ENCODE results near the gene TRIM44. TPM values are rescaled to one million over a fixed set of nuclear protein-coding genes. Genes with fewer than 3 reads are reported as not detected.
A peak's percentile ranks its signal among the peaks of the same experiment; 100 is the strongest.

TRIM44 gene
- total RNA-seq, 3 donors from 2014 or later: 31.2 to 47.0 (median 33.1) TPM

GRCh38 chr11:35717043-35717442 lies 54.5 kb downstream of the TRIM44 start:
- Histone ChIP-seq H3K27me3 (no peaks in the 10 kb centered on the region), H3K4me3 (no peak overlapping the region), H3K27ac (no peak overlapping the region), H3K9me3 (no peaks in the 10 kb centered on the region), H3K4me1 (no peaks in the 10 kb centered on the region), H3K36me3 (no peaks in the 10 kb centered on the region)
- no peak for DNase-seq (ENCODE audit: low spot score in 2 of 2)
- intact Hi-C loops (cut with DNase I; ENCODE audit: low total_unique reads): no loop called here
- TF ChIP-seq POLR2AphosphoS5 (IDR thresholded peaks at IDR 0.05) (no peak), CTCF (IDR thresholded peaks at IDR 0.05) (no peak), POLR2A (IDR thresholded peaks at IDR 0.05) (no peak)

- Histone ChIP-seq H3K27ac (no peak overlapping the region), H3K9me3 (no peaks in the 10 kb centered on the region), H3K27me3 (no peaks in the 10 kb centered on the region), H3K4me1 (no peaks in the 10 kb centered on the region), H3K4me3 (no peak overlapping the region), H3K36me3 (no peaks in the 10 kb centered on the region)
- intact Hi-C loops (cut with DNase I; ENCODE audit: low total_unique reads): no loop called here
- no peak for DNase-seq (ENCODE audit: low spot score in 2 of 2)
- TF ChIP-seq POLR2A (IDR thresholded peaks at IDR 0.05): no peak
- no peak for TF ChIP-seq POLR2AphosphoS5 (IDR thresholded peaks at IDR 0.05)
- TF ChIP-seq CTCF (IDR thresholded peaks at IDR 0.05): no peak
These were observed 54.9 kb downstream of the TRIM44 start for GRCh38 chr11:35717520-35717919.

GRCh38 chr11:35721651-35722282 lies 59.2 kb downstream of the TRIM44 start:
- H3K4me1 ChIP-seq: no peaks in the 10 kb centered on the region
- TF ChIP-seq POLR2A (IDR thresholded peaks at IDR 0.05) (no peak), CTCF (IDR thresholded peaks at IDR 0.05) (no peak), POLR2AphosphoS5 (IDR thresholded peaks at IDR 0.05) (no peak)
- no peaks in the 10 kb centered on the region for H3K9me3 ChIP-seq
- peak overlapping the region; percentile 69 to 83 for H3K27ac ChIP-seq
- H3K4me3 ChIP-seq: no peak overlapping the region
- H3K36me3 ChIP-seq: no peaks in the 10 kb centered on the region
- DNase-seq (ENCODE audit: low spot score in 2 of 2): no peak
- no peaks in the 10 kb centered on the region for H3K27me3 ChIP-seq
- intact Hi-C loops (cut with DNase I; ENCODE audit: low total_unique reads): no loop called here

- Histone ChIP-seq H3K4me3 (no peak overlapping the region), H3K27me3 (no peaks in the 10 kb centered on the region), H3K9me3 (no peaks in the 10 kb centered on the region), H3K4me1 (no peaks in the 10 kb centered on the region), H3K27ac (peak overlapping the region in 1 of 2 donors; percentile 83), H3K36me3 (no peaks in the 10 kb centered on the region)
- TF ChIP-seq POLR2AphosphoS5 (IDR thresholded peaks at IDR 0.05) (no peak), CTCF (IDR thresholded peaks at IDR 0.05) (no peak)
- intact Hi-C loops (cut with DNase I; ENCODE audit: low total_unique reads): no loop called here
- DNase-seq (ENCODE audit: low spot score in 2 of 2): no peak
These were observed 60.1 kb downstream of the TRIM44 start for GRCh38 chr11:35722641-35723040.

- no peak for DNase-seq (ENCODE audit: low spot score in 2 of 2)
- Histone ChIP-seq H3K27me3 (no peaks in the 10 kb centered on the region), H3K4me3 (no peak overlapping the region), H3K27ac (no peak overlapping the region), H3K4me1 (no peaks in the 10 kb centered on the region), H3K36me3 (no peaks in the 10 kb centered on the region), H3K9me3 (no peaks in the 10 kb centered on the region)
- intact Hi-C loops (cut with DNase I; ENCODE audit: low total_unique reads): no loop called here
- TF ChIP-seq CTCF (IDR thresholded peaks at IDR 0.05): no peak
- no peak for TF ChIP-seq POLR2AphosphoS5 (IDR thresholded peaks at IDR 0.05)
- TF ChIP-seq POLR2A (IDR thresholded peaks at IDR 0.05): no peak
These were observed 60.9 kb downstream of the TRIM44 start for GRCh38 chr11:35723493-35723892.

Measured in breast epithelium (tissue), 4 donors.